GM12878 (cell line): Measurements from ENCODE around the gene RNF7. TPM values are rescaled to one million over a fixed set of nuclear protein-coding genes. Genes with fewer than 3 reads are reported as not detected.

ENCODE experiments used
- ATAC-seq: fragments of 200-7000 bp; cut with Tn5 transposase; 3 replicates; pipeline ENCODE4 v1.9.1; 2020; ENCODE audit warnings: mild to moderate bottlenecking, moderate library complexity
- BruUV-seq: library from RNA; stranded (reverse); fragments of 400-500 nt; replicated peaks from 2 replicates; lab custom pipeline; 2021; lab: Mats Ljungman, UMichigan
- CTCF ChIA-PET: fragments of 300-600 bp; sonication (Branson Sonifier 250); formaldehyde crosslinking; extraction: SDS; loops from one replicate; lab custom pipeline; 2021; ENCODE audit warnings: inconsistent platforms; lab: Yijun Ruan, JAX
- POLR2A ChIA-PET: fragments of 350-600 bp; formaldehyde crosslinking; extraction: SDS; loops from one replicate; lab custom pipeline; 2021; ENCODE audit warnings: inconsistent platforms; lab: Charles Lee
- RAD21 ChIA-PET: fragments of 300-600 bp; sonication (Branson Sonifier 250); formaldehyde crosslinking; loops from one replicate; lab custom pipeline; 2023; ENCODE audit warnings: antibody characterized with exemption; ENCODE audit not compliant: unreplicated experiment; lab: Charles Lee
- SMC1A ChIA-PET: fragments of 300-600 bp; sonication (Branson Sonifier 250); formaldehyde crosslinking; loops from one replicate; lab custom pipeline; 2023; ENCODE audit not compliant: unreplicated experiment, uncharacterized antibody; lab: Charles Lee
- DNase-seq: peaks from one replicate; pipeline ENCODE4 v3.0.0-alpha.2; 2011; ENCODE audit warnings: low read depth, low spot score
- FAIRE-seq: peaks from 3 replicates; lab custom pipeline; 2011; peaks lifted over from hg19 to GRCh38; lab: Jason Lieb, UNC
- H2AFZ ChIP-seq: 2 replicates; pipeline ENCODE4 v1.6.0; 2011; ENCODE audit warnings: low read depth, low read length, control low read depth; ENCODE audit not compliant: control insufficient read depth
- H3K27ac ChIP-seq: 2 replicates; pipeline ENCODE4 v1.5.1; 2011; ENCODE audit warnings: control low read depth; ENCODE audit not compliant: control insufficient read depth, insufficient read depth
- H3K27me3 ChIP-seq, 2 experiments: replicated peaks in 1 of 2; 2 replicates each; pipeline versions ENCODE4 v1.6.0 to v1.6.1; 2011; ENCODE audit warnings: low read length in 1 of 2; ENCODE audit not compliant: control insufficient read depth in 2 of 2, insufficient read depth in 2 of 2
- H3K36me3 ChIP-seq, 2 experiments: 2 replicates each; pipeline ENCODE4 v1.5.1; 2011; ENCODE audit warnings: low read length in 1 of 2; ENCODE audit not compliant: control insufficient read depth in 2 of 2, insufficient read depth in 2 of 2
- H3K4me1 ChIP-seq: 2 replicates; pipeline ENCODE4 v1.6.1; 2011; ENCODE audit warnings: mild to moderate bottlenecking, low read length, moderate library complexity, mixed read lengths; ENCODE audit not compliant: control insufficient read depth, insufficient read depth
- H3K4me2 ChIP-seq: 2 replicates; pipeline ENCODE4 v1.6.0; 2011; ENCODE audit warnings: control low read depth; ENCODE audit not compliant: control insufficient read depth, insufficient read depth
- H3K4me3 ChIP-seq: fragments of 200-600 bp; sonication (generic); 2 replicates; pipeline ENCODE4 v1.5.1; 2016
- H3K79me2 ChIP-seq: 2 replicates; pipeline ENCODE4 v1.6.0; 2011; ENCODE audit warnings: low read length; ENCODE audit not compliant: control insufficient read depth, insufficient read depth
- H3K9ac ChIP-seq: 2 replicates; pipeline ENCODE4 v1.8.0; 2011; ENCODE audit warnings: low read length, control low read depth, mixed read lengths; ENCODE audit not compliant: control insufficient read depth, insufficient read depth
- H3K9me3 ChIP-seq: replicated peaks from 3 replicates; pipeline ENCODE4 v1.5.1; 2011; ENCODE audit warnings: mild to moderate bottlenecking, low read length; ENCODE audit not compliant: control insufficient read depth, insufficient read depth
- H4K20me1 ChIP-seq: 2 replicates; pipeline ENCODE4 v1.6.0; 2011; ENCODE audit not compliant: control insufficient read depth, insufficient read depth
- EED ChIP-seq: sonication (generic); IDR thresholded peaks from 2 replicates; pipeline ENCODE4 v1.6.1; 2016; ENCODE audit warnings: antibody characterized with exemption, low read depth
- HDGF ChIP-seq: fragments of 450-650 bp; IDR thresholded peaks from 2 replicates; pipeline ENCODE4 v1.6.1; 2016; ENCODE audit warnings: antibody characterized with exemption
- IKZF1 ChIP-seq: fragments of 450-650 bp; conservative IDR thresholded peaks from 2 replicates; pipeline ENCODE4 v1.6.1; 2017; ENCODE audit warnings: antibody characterized with exemption, mild to moderate bottlenecking
- KDM1A ChIP-seq: fragments of 200-600 bp; sonication (generic); IDR thresholded peaks from 2 replicates; pipeline ENCODE4 v1.6.1; 2016; ENCODE audit warnings: borderline replicate concordance
- LARP7 ChIP-seq: fragments of 450-650 bp; IDR thresholded peaks from 2 replicates; pipeline ENCODE4 v1.6.1; 2017; ENCODE audit warnings: mild to moderate bottlenecking
- MEF2A ChIP-seq: IDR thresholded peaks from 2 replicates; pipeline ENCODE4 v1.6.1; 2011; ENCODE audit warnings: low read depth, mild to moderate bottlenecking, low read length, moderate library complexity; ENCODE audit not compliant: insufficient read depth
- MTA2 ChIP-seq: fragments of 450-650 bp; IDR thresholded peaks from 2 replicates; pipeline ENCODE4 v1.6.1; 2016; ENCODE audit warnings: low read depth, mild to moderate bottlenecking, moderate library complexity
- MYB ChIP-seq: fragments of 150-350 bp; IDR thresholded peaks from 2 replicates; pipeline ENCODE4 v1.6.1; 2014; ENCODE audit warnings: mild to moderate bottlenecking, low read depth, low read length, borderline replicate concordance
- NR2C1 ChIP-seq: fragments of 450-650 bp; IDR thresholded peaks from 2 replicates; pipeline ENCODE4 v1.6.1; 2017; ENCODE audit warnings: antibody characterized with exemption, mild to moderate bottlenecking, moderate library complexity
- PAX5 ChIP-seq: IDR thresholded peaks from 2 replicates; pipeline ENCODE4 v1.6.1; 2011; ENCODE audit warnings: low read depth, low read length, borderline replicate concordance
- RAD21 ChIP-seq: IDR thresholded peaks from 2 replicates; pipeline ENCODE4 v1.6.1; 2011; ENCODE audit warnings: mild to moderate bottlenecking, low read depth, low read length, moderate library complexity; ENCODE audit not compliant: insufficient read depth
- RUNX3 ChIP-seq: IDR thresholded peaks from 2 replicates; pipeline ENCODE4 v1.6.1; 2012; ENCODE audit warnings: low read length, inconsistent platforms
- SUZ12 ChIP-seq: fragments of 200-600 bp; sonication (generic); IDR thresholded peaks from one replicate; pipeline ENCODE4 v1.6.1; 2018; ENCODE audit warnings: antibody characterized with exemption, mild to moderate bottlenecking; ENCODE audit not compliant: unreplicated experiment
- WRNIP1 ChIP-seq: IDR thresholded peaks from 2 replicates; pipeline ENCODE4 v1.6.1; 2011; ENCODE audit warnings: low read depth, low read length, improper control_type of control experiment, borderline replicate concordance
- whole genome bisulfite sequencing: methylation state at CpG from one replicate; pipeline ENCODE4 v1.1.6; 2016; ENCODE audit warnings: low lambda C conversion rate; ENCODE audit not compliant: insufficient replicate concordance, insufficient coverage; ENCODE audit errors: missing lambda C conversion rate; 5-methylcytosine and 5-hydroxymethylcytosine counted together
- in situ Hi-C: fragments of 300-500 bp; cut with MboI; formaldehyde crosslinking; loops from 9 replicates; pipeline ENCODE4 v1.14.3; 2018; ENCODE audit warnings: mixed read lengths
- intact Hi-C: fragments of 100-400 bp; cut with micrococcal nuclease; formaldehyde crosslinking; loops from one replicate; pipeline ENCODE4 v1.14.2; 2022; ENCODE audit not compliant: unreplicated experiment
- polyA plus RNA-seq, 11 experiments: library from polyadenylated mRNA; depleted of rRNA in 4 of 11; unstranded in 6 of 11; stranded (reverse) in 5 of 11; fragments of >200 nt; fragmentation: Nextera tagmentation in 4 of 11; fragmentation: Illumina TruSeq in 1 of 11; extraction: Ambion mirVana in 4 of 11; extraction: Trizol in 1 of 11; gene quantifications; 1 replicate in 1 of 11; 2 replicates in 10 of 11; pipeline versions ENCODE4 v1.2.1 to v1.2.3, GENCODE V29; 2011 to 2016; ENCODE audit warnings: inconsistent platforms in 2 of 11, missing spikeins in 2 of 11, low read depth in 1 of 11
- total RNA-seq, 4 experiments: library from RNA; depleted of rRNA in 3 of 4; stranded (reverse); fragments of >200 nt in 3 of 4; fragmentation: Illumina TruSeq in 1 of 4; extraction: Trizol in 1 of 4; gene quantifications; 2 replicates each; pipeline versions ENCODE4 v1.2.1 to v1.2.3, GENCODE V29; 2013 to 2021
- TF ChIP-seq, protein P1 (sequence below): fragments of 450-650 bp; IDR thresholded peaks from 2 replicates; pipeline ENCODE4 v1.6.1; 2014; ENCODE audit warnings: mild to moderate bottlenecking
- TF ChIP-seq, protein P2 (sequence below): fragments of 450-650 bp; formaldehyde crosslinking; IDR thresholded peaks from 2 replicates; pipeline ENCODE4 v1.4.0; 2020; ENCODE audit warnings: mild to moderate bottlenecking, moderate library complexity
- TF ChIP-seq, protein P3 (sequence below): fragments of 450-650 bp; IDR thresholded peaks from 2 replicates; pipeline ENCODE4 v1.6.1; 2017; ENCODE audit warnings: mild to moderate bottlenecking, moderate library complexity

Gene RNF7
- total and polyA plus RNA-seq, 10 of the 15 experiments (the other 5 are each of a cell fraction or from before 2014, with no cell fraction given): 36.0 to 146 (median 76.4) TPM

DNA sequence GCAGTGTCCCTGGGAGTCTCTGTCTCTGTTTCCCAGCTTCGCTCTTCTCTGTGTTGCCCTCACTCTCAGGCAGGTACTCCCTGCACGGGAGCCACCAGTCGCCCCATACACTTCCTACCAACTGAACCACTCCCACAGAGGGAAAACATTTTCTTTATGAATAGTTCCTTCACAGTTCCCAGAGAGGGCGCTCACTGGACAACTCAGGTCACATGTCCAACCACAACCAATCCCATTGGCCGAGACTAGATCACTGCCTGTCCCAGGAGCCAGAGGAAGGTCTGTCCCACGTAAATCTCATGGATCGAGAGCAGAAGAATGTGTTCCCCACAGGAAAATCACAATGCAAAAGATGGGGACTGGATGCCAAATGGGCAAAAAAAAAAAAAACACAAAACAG lies 51.2 kb downstream of the RNF7 start:
- DNase-seq (no peak), FAIRE-seq (no peak), ATAC-seq (no peak)
- Histone ChIP-seq H3K4me2 (no peak overlapping the region), H3K36me3 (no peaks in the 10 kb centered on the region), H3K9ac (no peak overlapping the region), H4K20me1 (no peaks in the 10 kb centered on the region), H3K4me3 (no peak overlapping the region), H3K27ac (no peak overlapping the region), H3K79me2 (no peaks in the 10 kb centered on the region), H3K9me3 (no peaks in the 10 kb centered on the region), H3K4me1 (no peaks in the 10 kb centered on the region), H3K27me3 (no peaks in the 10 kb centered on the region), H2AFZ (no peak overlapping the region)
- ChIA-PET CTCF (no interaction called here), SMC1A (no interaction called here), POLR2A (no interaction called here), RAD21 (no interaction called here)
- BruUV-seq: no TSS peak
- intact Hi-C loops (no loop called here), in situ Hi-C loops (no loop called here)
- WGBS: 57% methylated on average over 7 of the region's 7 CpGs
- TF ChIP-seq PAX5 (no peak), KDM1A (no peak), WRNIP1 (no peak), LARP7 (no peak), IKZF1 (no peak), RUNX3 (no peak), RAD21 (no peak), MYB (no peak), EED (no peak), MEF2A (no peak), NR2C1 (no peak), HDGF (no peak), MTA2 (no peak), SUZ12 (no peak)
- TF ChIP-seq, protein P1, sequence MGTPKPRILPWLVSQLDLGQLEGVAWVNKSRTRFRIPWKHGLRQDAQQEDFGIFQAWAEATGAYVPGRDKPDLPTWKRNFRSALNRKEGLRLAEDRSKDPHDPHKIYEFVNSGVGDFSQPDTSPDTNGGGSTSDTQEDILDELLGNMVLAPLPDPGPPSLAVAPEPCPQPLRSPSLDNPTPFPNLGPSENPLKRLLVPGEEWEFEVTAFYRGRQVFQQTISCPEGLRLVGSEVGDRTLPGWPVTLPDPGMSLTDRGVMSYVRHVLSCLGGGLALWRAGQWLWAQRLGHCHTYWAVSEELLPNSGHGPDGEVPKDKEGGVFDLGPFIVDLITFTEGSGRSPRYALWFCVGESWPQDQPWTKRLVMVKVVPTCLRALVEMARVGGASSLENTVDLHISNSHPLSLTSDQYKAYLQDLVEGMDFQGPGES: no peak
- TF ChIP-seq, protein P2, sequence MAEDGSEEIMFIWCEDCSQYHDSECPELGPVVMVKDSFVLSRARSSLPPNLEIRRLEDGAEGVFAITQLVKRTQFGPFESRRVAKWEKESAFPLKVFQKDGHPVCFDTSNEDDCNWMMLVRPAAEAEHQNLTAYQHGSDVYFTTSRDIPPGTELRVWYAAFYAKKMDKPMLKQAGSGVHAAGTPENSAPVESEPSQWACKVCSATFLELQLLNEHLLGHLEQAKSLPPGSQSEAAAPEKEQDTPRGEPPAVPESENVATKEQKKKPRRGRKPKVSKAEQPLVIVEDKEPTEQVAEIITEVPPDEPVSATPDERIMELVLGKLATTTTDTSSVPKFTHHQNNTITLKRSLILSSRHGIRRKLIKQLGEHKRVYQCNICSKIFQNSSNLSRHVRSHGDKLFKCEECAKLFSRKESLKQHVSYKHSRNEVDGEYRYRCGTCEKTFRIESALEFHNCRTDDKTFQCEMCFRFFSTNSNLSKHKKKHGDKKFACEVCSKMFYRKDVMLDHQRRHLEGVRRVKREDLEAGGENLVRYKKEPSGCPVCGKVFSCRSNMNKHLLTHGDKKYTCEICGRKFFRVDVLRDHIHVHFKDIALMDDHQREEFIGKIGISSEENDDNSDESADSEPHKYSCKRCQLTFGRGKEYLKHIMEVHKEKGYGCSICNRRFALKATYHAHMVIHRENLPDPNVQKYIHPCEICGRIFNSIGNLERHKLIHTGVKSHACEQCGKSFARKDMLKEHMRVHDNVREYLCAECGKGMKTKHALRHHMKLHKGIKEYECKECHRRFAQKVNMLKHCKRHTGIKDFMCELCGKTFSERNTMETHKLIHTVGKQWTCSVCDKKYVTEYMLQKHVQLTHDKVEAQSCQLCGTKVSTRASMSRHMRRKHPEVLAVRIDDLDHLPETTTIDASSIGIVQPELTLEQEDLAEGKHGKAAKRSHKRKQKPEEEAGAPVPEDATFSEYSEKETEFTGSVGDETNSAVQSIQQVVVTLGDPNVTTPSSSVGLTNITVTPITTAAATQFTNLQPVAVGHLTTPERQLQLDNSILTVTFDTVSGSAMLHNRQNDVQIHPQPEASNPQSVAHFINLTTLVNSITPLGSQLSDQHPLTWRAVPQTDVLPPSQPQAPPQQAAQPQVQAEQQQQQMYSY (CRISPR knock-in tag): no peak
- TF ChIP-seq, protein P3, sequence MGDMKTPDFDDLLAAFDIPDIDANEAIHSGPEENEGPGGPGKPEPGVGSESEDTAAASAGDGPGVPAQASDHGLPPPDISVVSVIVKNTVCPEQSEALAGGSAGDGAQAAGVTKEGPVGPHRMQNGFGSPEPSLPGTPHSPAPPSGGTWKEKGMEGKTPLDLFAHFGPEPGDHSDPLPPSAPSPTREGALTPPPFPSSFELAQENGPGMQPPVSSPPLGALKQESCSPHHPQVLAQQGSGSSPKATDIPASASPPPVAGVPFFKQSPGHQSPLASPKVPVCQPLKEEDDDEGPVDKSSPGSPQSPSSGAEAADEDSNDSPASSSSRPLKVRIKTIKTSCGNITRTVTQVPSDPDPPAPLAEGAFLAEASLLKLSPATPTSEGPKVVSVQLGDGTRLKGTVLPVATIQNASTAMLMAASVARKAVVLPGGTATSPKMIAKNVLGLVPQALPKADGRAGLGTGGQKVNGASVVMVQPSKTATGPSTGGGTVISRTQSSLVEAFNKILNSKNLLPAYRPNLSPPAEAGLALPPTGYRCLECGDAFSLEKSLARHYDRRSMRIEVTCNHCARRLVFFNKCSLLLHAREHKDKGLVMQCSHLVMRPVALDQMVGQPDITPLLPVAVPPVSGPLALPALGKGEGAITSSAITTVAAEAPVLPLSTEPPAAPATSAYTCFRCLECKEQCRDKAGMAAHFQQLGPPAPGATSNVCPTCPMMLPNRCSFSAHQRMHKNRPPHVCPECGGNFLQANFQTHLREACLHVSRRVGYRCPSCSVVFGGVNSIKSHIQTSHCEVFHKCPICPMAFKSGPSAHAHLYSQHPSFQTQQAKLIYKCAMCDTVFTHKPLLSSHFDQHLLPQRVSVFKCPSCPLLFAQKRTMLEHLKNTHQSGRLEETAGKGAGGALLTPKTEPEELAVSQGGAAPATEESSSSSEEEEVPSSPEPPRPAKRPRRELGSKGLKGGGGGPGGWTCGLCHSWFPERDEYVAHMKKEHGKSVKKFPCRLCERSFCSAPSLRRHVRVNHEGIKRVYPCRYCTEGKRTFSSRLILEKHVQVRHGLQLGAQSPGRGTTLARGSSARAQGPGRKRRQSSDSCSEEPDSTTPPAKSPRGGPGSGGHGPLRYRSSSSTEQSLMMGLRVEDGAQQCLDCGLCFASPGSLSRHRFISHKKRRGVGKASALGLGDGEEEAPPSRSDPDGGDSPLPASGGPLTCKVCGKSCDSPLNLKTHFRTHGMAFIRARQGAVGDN: no peak
